ENCODE results near the gene RAB3C. TPM values are rescaled to one million over a fixed set of nuclear protein-coding genes. Genes with fewer than 3 reads are reported as not detected.

The RAB3C gene
- polyA plus RNA-seq, 10 donors = 0.12 to 0.56 (median 0.25) TPM

- no peak for DNase-seq
Measured at GRCh38 chr5:58724992-58725391, 142.1 kb downstream of the RAB3C start.

GRCh38 chr5:58731641-58732040, 148.8 kb downstream of the RAB3C start:
- no peak for DNase-seq

- no peak for DNase-seq
Measured at GRCh38 chr5:58735637-58736036, 152.8 kb downstream of the RAB3C start.

- no peak for DNase-seq
Measured at GRCh38 chr5:58736214-58736613, 153.3 kb downstream of the RAB3C start.

GRCh38 chr5:58737671-58738070, 154.8 kb downstream of the RAB3C start:
- no peak for DNase-seq

- DNase-seq = peak in 1 of 3 donors; percentile 11
Measured at GRCh38 chr5:58738336-58738735, 155.5 kb downstream of the RAB3C start.

- DNase-seq = no peak
Measured at GRCh38 chr5:58739051-58739450, 156.2 kb downstream of the RAB3C start.

GRCh38 chr5:58740956-58741355, 158.1 kb downstream of the RAB3C start:
- no peak for DNase-seq

- DNase-seq = no peak
Measured at GRCh38 chr5:58745350-58745749, 162.5 kb downstream of the RAB3C start.

- DNase-seq = peak in 1 of 3 donors; percentile 14
Measured at GRCh38 chr5:58746321-58746720, 163.4 kb downstream of the RAB3C start.

- DNase-seq = no peak
Measured at GRCh38 chr5:58750036-58750435, 167.2 kb downstream of the RAB3C start.

GRCh38 chr5:58751222-58751837, 168.5 kb downstream of the RAB3C start:
- peak in 1 of 3 donors; percentile 63 for DNase-seq

GRCh38 chr5:58752104-58752503, 169.2 kb downstream of the RAB3C start:
- DNase-seq = peak in 2 of 3 donors; percentile 40 to 78

GRCh38 chr5:58753446-58753845, 170.6 kb downstream of the RAB3C start:
- DNase-seq = peak in 1 of 3 donors; percentile 59

GRCh38 chr5:58754250-58754649, 171.4 kb downstream of the RAB3C start:
- no peak for DNase-seq

GRCh38 chr5:58755397-58755796, 172.5 kb downstream of the RAB3C start:
- DNase-seq = no peak

GRCh38 chr5:58759745-58760144, 176.9 kb downstream of the RAB3C start:
- DNase-seq = no peak

- no peak for DNase-seq
Measured at GRCh38 chr5:58760222-58760621, 177.3 kb downstream of the RAB3C start.

GRCh38 chr5:58761407-58761806, 178.5 kb downstream of the RAB3C start:
- no peak for DNase-seq

GRCh38 chr5:58763390-58763789, 180.5 kb downstream of the RAB3C start:
- DNase-seq = no peak

GRCh38 chr5:58764199-58764598, 181.3 kb downstream of the RAB3C start:
- DNase-seq = no peak

GRCh38 chr5:58765058-58765457, 182.2 kb downstream of the RAB3C start:
- no peak for DNase-seq

GRCh38 chr5:58767104-58767503, 184.2 kb downstream of the RAB3C start:
- DNase-seq = no peak

- DNase-seq = peak in 1 of 3 donors; percentile 36
Measured at GRCh38 chr5:58770136-58770535, 187.3 kb downstream of the RAB3C start.
